Esophagus muscularis mucosa (tissue), 4 donors: ENCODE data around the gene DPH2. TPM values are rescaled to one million over a fixed set of nuclear protein-coding genes. Genes with fewer than 3 reads are reported as not detected.

Source experiments
- DNase-seq: peaks from one replicate; pipeline ENCODE4 v3.0.0-alpha.2; 2017; ENCODE audit errors: extremely low spot score
- H3K27ac ChIP-seq, 4 donors: fragments of 200-600 bp; sonication (generic); replicated peaks in 1 of 4; 1 replicate in 3 of 4; 2 replicates in 1 of 4; pipeline ENCODE4 v1.5.1; 2016 to 2019; ENCODE audit warnings: mild to moderate bottlenecking in 1 of 4
- H3K27me3 ChIP-seq, 4 donors: fragments of 200-600 bp; sonication (generic); one replicate each; pipeline versions ENCODE4 v1.5.1 to v1.6.0; 2016 to 2019
- H3K36me3 ChIP-seq, 4 donors: fragments of 200-600 bp; sonication (generic); one replicate each; pipeline ENCODE4 v1.5.1; 2016 to 2019
- H3K4me1 ChIP-seq, 4 donors: fragments of 200-600 bp; sonication (generic); one replicate each; pipeline ENCODE4 v1.5.1; 2016 to 2019
- H3K4me3 ChIP-seq, 4 donors: fragments of 200-600 bp; sonication (generic); 1 replicate in 2 of 4; 2 replicates in 2 of 4; pipeline ENCODE4 v1.5.1; 2016 to 2019; ENCODE audit warnings: mild to moderate bottlenecking in 4 of 4, moderate library complexity in 1 of 4
- H3K9me3 ChIP-seq, 4 donors: fragments of 200-600 bp; sonication (generic); 1 replicate in 3 of 4; 2 replicates in 1 of 4; pipeline ENCODE4 v1.5.1; 2016 to 2019
- EP300 ChIP-seq: sonication (generic); formaldehyde crosslinking; IDR thresholded peaks from one replicate; pipeline ENCODE4 v1.6.1; 2017; ENCODE audit warnings: antibody characterized with exemption
- POLR2A ChIP-seq: fragments of 450-650 bp; IDR thresholded peaks from one replicate; pipeline ENCODE4 v1.6.1; 2017; ENCODE audit warnings: antibody characterized with exemption, moderate library complexity, mild to moderate bottlenecking, low read depth
- POLR2AphosphoS5 ChIP-seq, 2 donors: sonication (generic); formaldehyde crosslinking; IDR thresholded peaks; one replicate each; pipeline ENCODE4 v1.6.1; 2017; ENCODE audit warnings: antibody characterized with exemption in 2 of 2
- WGBS: methylation state at CpG from one replicate; pipeline ENCODE4 v1.1.5; 2018; 5-methylcytosine and 5-hydroxymethylcytosine counted together
- intact Hi-C: fragments of 100-400 bp; cut with DNase I; formaldehyde crosslinking; loops from one replicate; pipeline ENCODE4 v1.15.1; 2023
- total RNA-seq, 4 donors: library from RNA; depleted of rRNA; stranded (reverse); fragments of >200 nt; gene quantifications; one replicate each; pipeline versions ENCODE4 v1.1.0 to v1.2.1, GENCODE V29; 2016
- TF ChIP-seq, protein P1 (sequence below), 3 experiments: fragments of 200-600 bp in 2 of 3; fragments of 450-650 bp in 1 of 3; sonication (generic) in 2 of 3; IDR thresholded peaks; one replicate each; pipeline ENCODE4 v1.5.1; 2017 to 2019; ENCODE audit warnings: antibody characterized with exemption in 3 of 3, mild to moderate bottlenecking in 2 of 3, moderate library complexity in 1 of 3

Gene DPH2
- total RNA-seq, 4 donors from 2014 or later: 13.7 to 29.2 (median 19.2) TPM

GRCh38 chr1:43962324-43962723 is 7.5 kb upstream of the DPH2 start:
- intact Hi-C loops: no loop called here
- H3K27ac ChIP-seq: no peak overlapping the region
- H3K36me3 ChIP-seq: peaks cover 18 to 96% (median 91%) of the 10 kb centered on the region in 4 donors
- WGBS: 87% methylated on average over 2 of the region's 2 CpGs
- no peak for DNase-seq
- no peaks in the 10 kb centered on the region for H3K27me3 ChIP-seq
- H3K4me3 ChIP-seq: no peak overlapping the region
- TF ChIP-seq POLR2AphosphoS5 (IDR thresholded peaks at IDR 0.05) (no peak), EP300 (no peak), POLR2A (no peak)
- TF ChIP-seq, protein P1, sequence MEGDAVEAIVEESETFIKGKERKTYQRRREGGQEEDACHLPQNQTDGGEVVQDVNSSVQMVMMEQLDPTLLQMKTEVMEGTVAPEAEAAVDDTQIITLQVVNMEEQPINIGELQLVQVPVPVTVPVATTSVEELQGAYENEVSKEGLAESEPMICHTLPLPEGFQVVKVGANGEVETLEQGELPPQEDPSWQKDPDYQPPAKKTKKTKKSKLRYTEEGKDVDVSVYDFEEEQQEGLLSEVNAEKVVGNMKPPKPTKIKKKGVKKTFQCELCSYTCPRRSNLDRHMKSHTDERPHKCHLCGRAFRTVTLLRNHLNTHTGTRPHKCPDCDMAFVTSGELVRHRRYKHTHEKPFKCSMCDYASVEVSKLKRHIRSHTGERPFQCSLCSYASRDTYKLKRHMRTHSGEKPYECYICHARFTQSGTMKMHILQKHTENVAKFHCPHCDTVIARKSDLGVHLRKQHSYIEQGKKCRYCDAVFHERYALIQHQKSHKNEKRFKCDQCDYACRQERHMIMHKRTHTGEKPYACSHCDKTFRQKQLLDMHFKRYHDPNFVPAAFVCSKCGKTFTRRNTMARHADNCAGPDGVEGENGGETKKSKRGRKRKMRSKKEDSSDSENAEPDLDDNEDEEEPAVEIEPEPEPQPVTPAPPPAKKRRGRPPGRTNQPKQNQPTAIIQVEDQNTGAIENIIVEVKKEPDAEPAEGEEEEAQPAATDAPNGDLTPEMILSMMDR (IDR thresholded peaks at IDR 0.05): no peak
- H3K4me1 ChIP-seq: no peaks in the 10 kb centered on the region
- H3K9me3 ChIP-seq: no peaks in the 10 kb centered on the region

GRCh38 chr1:43963006-43963405 is 6.8 kb upstream of the DPH2 start:
- Histone ChIP-seq H3K4me1 (no peaks in the 10 kb centered on the region), H3K36me3 (peaks cover 11 to 95% (median 89%) of the 10 kb centered on the region in 4 donors), H3K27ac (no peak overlapping the region), H3K4me3 (no peak overlapping the region), H3K9me3 (no peaks in the 10 kb centered on the region), H3K27me3 (no peaks in the 10 kb centered on the region)
- no peak for DNase-seq
- 95% methylated on average over 3 of the region's 3 CpGs for WGBS
- intact Hi-C loops: no loop called here
- no peak for TF ChIP-seq EP300
- TF ChIP-seq, protein P1 (IDR thresholded peaks at IDR 0.05): no peak
- TF ChIP-seq POLR2A: no peak
- TF ChIP-seq POLR2AphosphoS5 (IDR thresholded peaks at IDR 0.05): no peak

- WGBS: 80% methylated on average over 5 of the region's 5 CpGs
- no peak for TF ChIP-seq EP300
- no peak for TF ChIP-seq POLR2A
- TF ChIP-seq POLR2AphosphoS5 (IDR thresholded peaks at IDR 0.05): no peak
- TF ChIP-seq, protein P1 (IDR thresholded peaks at IDR 0.05): no peak
- H3K36me3 ChIP-seq: peaks cover 7 to 86% (median 80%) of the 10 kb centered on the region in 4 donors
Observed at GRCh38 chr1:43963890-43964289, 5.9 kb upstream of the DPH2 start.

GRCh38 chr1:43965316-43965715 is 4.5 kb upstream of the DPH2 start:
- Histone ChIP-seq H3K36me3 (peaks cover 7 to 72% (median 67%) of the 10 kb centered on the region in 4 donors), H3K9me3 (no peaks in the 10 kb centered on the region), H3K4me3 (no peak overlapping the region), H3K27ac (no peak overlapping the region), H3K4me1 (peaks cover 2 to 9% (median 7%) of the 10 kb centered on the region in 4 donors), H3K27me3 (no peaks in the 10 kb centered on the region)
- 98% methylated on average over 3 of the region's 3 CpGs for WGBS
- DNase-seq: no peak
- intact Hi-C loops: no loop called here
- TF ChIP-seq POLR2AphosphoS5 (IDR thresholded peaks at IDR 0.05): no peak
- TF ChIP-seq POLR2A: no peak
- TF ChIP-seq, protein P1 (IDR thresholded peaks at IDR 0.05): no peak
- TF ChIP-seq EP300: no peak

More at GRCh38 chr1:43963890-43964289, 5.9 kb upstream of the DPH2 start:
- no peaks in the 10 kb centered on the region for H3K27me3 ChIP-seq
- intact Hi-C loops: no loop called here
- no peak for DNase-seq
- H3K27ac ChIP-seq: no peak overlapping the region
- H3K4me1 ChIP-seq: no peaks in the 10 kb centered on the region
- H3K4me3 ChIP-seq: no peak overlapping the region
- H3K9me3 ChIP-seq: no peaks in the 10 kb centered on the region

DNA sequence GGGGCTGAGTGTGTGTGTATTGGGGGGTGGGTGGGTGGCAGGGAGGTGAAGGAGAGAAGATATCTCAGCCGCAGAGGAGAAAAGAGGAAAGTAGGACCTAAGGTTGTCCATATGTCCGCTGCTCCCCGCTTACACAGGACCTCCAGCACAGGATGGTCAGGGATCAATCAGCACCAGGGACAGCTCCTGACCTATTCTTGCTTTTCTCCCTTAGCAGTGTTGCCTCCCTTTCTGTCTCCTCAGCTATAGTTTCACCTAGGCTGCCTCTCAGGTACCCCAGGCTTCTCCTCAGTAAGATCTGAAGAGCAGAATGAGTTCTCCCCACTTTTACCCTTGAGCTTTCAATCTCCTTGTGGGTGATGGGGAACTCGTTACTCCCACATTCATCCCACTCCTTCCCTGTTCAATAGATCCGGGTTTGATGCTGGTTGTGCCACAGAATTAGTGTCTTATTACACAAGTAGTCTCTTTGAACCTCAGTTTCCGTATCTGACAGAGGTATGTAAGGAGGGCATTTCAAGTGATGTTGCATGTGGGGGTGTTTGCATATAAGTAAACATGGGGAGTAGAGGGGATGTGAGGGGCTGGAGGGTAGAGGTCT is 1.4 kb upstream of the DPH2 start:
- Histone ChIP-seq H3K36me3 (peaks cover 4 to 64% (median 55%) of the 10 kb centered on the region in 4 donors), H3K27me3 (no peaks in the 10 kb centered on the region), H3K9me3 (no peaks in the 10 kb centered on the region), H3K4me1 (peaks cover 12 to 24% (median 22%) of the 10 kb centered on the region in 4 donors), H3K4me3 (no peak overlapping the region), H3K27ac (no peak overlapping the region)
- TF ChIP-seq POLR2A: no peak
- no peak for TF ChIP-seq POLR2AphosphoS5 (IDR thresholded peaks at IDR 0.05)
- TF ChIP-seq EP300: no peak
- TF ChIP-seq, protein P1 (IDR thresholded peaks at IDR 0.05): no peak
- intact Hi-C loops: no loop called here
- no peak for DNase-seq
- WGBS: 86% methylated on average over 6 of the region's 6 CpGs
